ENCODE data around the gene DCP1A. TPM values are rescaled to one million over a fixed set of nuclear protein-coding genes. Genes with fewer than 3 reads are reported as not detected.

Gene DCP1A
- total and polyA plus RNA-seq, 7 donors: 4.8 to 19.3 (median 16.2) TPM

GRCh38 chr3:53293867-53294266, 53.5 kb downstream of the DCP1A start:
- Histone ChIP-seq H3K27me3 (ENCODE audit: insufficient read depth in 3 of 3, low read length in 2 of 3) (no peaks in the 10 kb centered on the region), H3K9me3 (no peaks in the 10 kb centered on the region), H3K4me1 (peaks cover 22% of the 10 kb centered on the region), H3K4me3 (no peak overlapping the region), H3K36me3 (ENCODE audit: insufficient read depth in 1 of 2, low read depth in 1 of 2) (peaks cover 0 to 72% of the 10 kb centered on the region in 2 donors), H3K27ac (no peak overlapping the region)
- ATAC-seq (no peak), DNase-seq (no peak)
- WGBS, 3 donors: 77 to 89% (median 89%) methylated on average over 8 of the region's 8 CpGs
- intact Hi-C loops (cut with DNase I): no loop called here
- TF ChIP-seq CTCF (IDR thresholded peaks at IDR 0.05): no peak

GRCh38 chr3:53288214-53288613, 59.1 kb downstream of the DCP1A start:
- H3K27ac ChIP-seq: no peak overlapping the region
- ATAC-seq (no peak), DNase-seq (no peak)
- no peaks in the 10 kb centered on the region for H3K27me3 ChIP-seq (ENCODE audit: insufficient read depth in 3 of 3, low read length in 2 of 3)
- 70 to 80% (median 79%) methylated on average over 4 of the region's 4 CpGs for WGBS, 3 donors
- intact Hi-C loops (cut with DNase I): no loop called here
- no peak overlapping the region for H3K4me3 ChIP-seq
- no peaks in the 10 kb centered on the region for H3K4me1 ChIP-seq
- peaks cover 0 to 99% of the 10 kb centered on the region in 2 donors for H3K36me3 ChIP-seq (ENCODE audit: insufficient read depth in 1 of 2, low read depth in 1 of 2)
- H3K9me3 ChIP-seq: no peaks in the 10 kb centered on the region
- TF ChIP-seq CTCF (IDR thresholded peaks at IDR 0.05): no peak

GRCh38 chr3:53287131-53287629, 60.2 kb downstream of the DCP1A start:
- DNase-seq (no peak), ATAC-seq (no peak)
- WGBS, 3 donors: 80 to 82% (median 81%) methylated on average over 4 of the region's 4 CpGs
- intact Hi-C loops (cut with DNase I): no loop called here
- Histone ChIP-seq H3K4me1 (no peaks in the 10 kb centered on the region), H3K4me3 (no peak overlapping the region), H3K36me3 (ENCODE audit: insufficient read depth in 1 of 2, low read depth in 1 of 2) (peaks cover 0 to 99% of the 10 kb centered on the region in 2 donors), H3K9me3 (no peaks in the 10 kb centered on the region), H3K27ac (no peak overlapping the region), H3K27me3 (ENCODE audit: insufficient read depth in 3 of 3, low read length in 2 of 3) (no peaks in the 10 kb centered on the region)
- TF ChIP-seq CTCF (IDR thresholded peaks at IDR 0.05): no peak

GRCh38 chr3:53286727-53287126, 60.6 kb downstream of the DCP1A start:
- DNase-seq: no peak
- no peak overlapping the region for H3K27ac ChIP-seq
- H3K4me1 ChIP-seq: no peaks in the 10 kb centered on the region
- intact Hi-C loops (cut with DNase I): no loop called here
- no peak for ATAC-seq
- no peaks in the 10 kb centered on the region for H3K9me3 ChIP-seq
- peaks cover 0 to 94% of the 10 kb centered on the region in 2 donors for H3K36me3 ChIP-seq (ENCODE audit: insufficient read depth in 1 of 2, low read depth in 1 of 2)
- WGBS, 3 donors: 63 to 71% (median 66%) methylated on average over 1 of the region's 1 CpG
- H3K4me3 ChIP-seq: no peak overlapping the region
- H3K27me3 ChIP-seq (ENCODE audit: insufficient read depth in 3 of 3, low read length in 2 of 3): no peaks in the 10 kb centered on the region
- no peak for TF ChIP-seq CTCF (IDR thresholded peaks at IDR 0.05)

GRCh38 chr3:53282581-53282980, 64.8 kb downstream of the DCP1A start:
- ATAC-seq (no peak), DNase-seq (no peak)
- intact Hi-C loops (cut with DNase I): no loop called here
- H3K27me3 ChIP-seq (ENCODE audit: insufficient read depth in 3 of 3, low read length in 2 of 3): no peaks in the 10 kb centered on the region
- H3K9me3 ChIP-seq: no peaks in the 10 kb centered on the region
- WGBS, 3 donors: 87 to 91% (median 88%) methylated on average over 8 of the region's 8 CpGs
- peaks cover 0 to 54% of the 10 kb centered on the region in 2 donors for H3K36me3 ChIP-seq (ENCODE audit: insufficient read depth in 1 of 2, low read depth in 1 of 2)
- no peak overlapping the region for H3K4me3 ChIP-seq
- no peak overlapping the region for H3K27ac ChIP-seq
- TF ChIP-seq CTCF (IDR thresholded peaks at IDR 0.05): no peak
- H3K4me1 ChIP-seq: no peaks in the 10 kb centered on the region
